Fibroblast of peridontal ligament (primary cell): ENCODE data around the gene EVA1C.
"Not testable (repeated sequence)": the region's sequence is repeated elsewhere in the genome, so short reads cannot be mapped to it uniquely, and the experiment has no call there.

Experiments used
- DNase-seq: peaks from one replicate; pipeline ENCODE4 v3.0.0-alpha.2; 2010; ENCODE audit errors: extremely low read depth

EVA1C gene

GRCh38 chr21:32499249-32500055 lies 86.9 kb downstream of the EVA1C start:
- DNase-seq: peak; percentile 42

- DNase-seq: not testable (repeated sequence)
Observed at GRCh38 chr21:32503641-32504040, 91.1 kb downstream of the EVA1C start.

GRCh38 chr21:32505767-32506166 lies 93.3 kb downstream of the EVA1C start:
- not testable (repeated sequence) for DNase-seq

GRCh38 chr21:32506411-32506965 lies 94.0 kb downstream of the EVA1C start:
- DNase-seq: not testable (repeated sequence)

- no peak for DNase-seq
Observed at GRCh38 chr21:32507342-32507919, 94.9 kb downstream of the EVA1C start.

GRCh38 chr21:32508036-32508435 lies 95.5 kb downstream of the EVA1C start:
- not testable (repeated sequence) for DNase-seq

- no peak for DNase-seq
Observed at GRCh38 chr21:32508558-32508957, 96.1 kb downstream of the EVA1C start.

GRCh38 chr21:32508975-32509374 lies 96.5 kb downstream of the EVA1C start:
- DNase-seq: not testable (repeated sequence)

- DNase-seq: no peak
Observed at GRCh38 chr21:32514275-32515055, 102.0 kb downstream of the EVA1C start.

GRCh38 chr21:32515874-32516273 lies 103.4 kb downstream of the EVA1C start:
- peak; percentile 79 for DNase-seq

GRCh38 chr21:32516756-32517649 lies 104.5 kb downstream of the EVA1C start:
- DNase-seq: peak; percentile 97

- no peak for DNase-seq
Observed at GRCh38 chr21:32519945-32520874, 107.7 kb downstream of the EVA1C start.

GRCh38 chr21:32520875-32521735 lies 108.6 kb downstream of the EVA1C start:
- DNase-seq: peak; percentile 98

- no peak for DNase-seq
Observed at GRCh38 chr21:32521736-32522355, 109.3 kb downstream of the EVA1C start.

GRCh38 chr21:32523463-32523862 lies 111.0 kb downstream of the EVA1C start:
- DNase-seq: no peak

GRCh38 chr21:32523988-32524719 lies 111.6 kb downstream of the EVA1C start:
- peak; percentile 89 for DNase-seq

GRCh38 chr21:32525282-32525681 lies 112.8 kb downstream of the EVA1C start:
- no peak for DNase-seq

- no peak for DNase-seq
Observed at GRCh38 chr21:32529679-32530078, 117.2 kb downstream of the EVA1C start.
